Neural progenitor cell (in vitro differentiated cells): ENCODE measurements around the gene TRIM44. TPM values are rescaled to one million over a fixed set of nuclear protein-coding genes. Genes with fewer than 3 reads are reported as not detected.
"Not testable (repeated sequence)": the region's sequence is repeated elsewhere in the genome, so short reads cannot be mapped to it uniquely, and the experiment has no call there.

Source experiments
- DNase-seq: peaks from one replicate; pipeline ENCODE4 v3.0.0-alpha.2; 2016; ENCODE audit warnings: low spot score
- H2AFZ ChIP-seq: fragments of 200-600 bp; sonication (generic); replicated peaks from 2 replicates; pipeline ENCODE4 v1.6.1; 2016; ENCODE audit warnings: antibody characterized with exemption
- H3F3A ChIP-seq: fragments of 200-600 bp; sonication (generic); 2 replicates; pipeline ENCODE4 v1.6.1; 2016; ENCODE audit warnings: antibody characterized with exemption, low read depth
- H3K27ac ChIP-seq: fragments of 200-600 bp; sonication (generic); 2 replicates; pipeline ENCODE4 v1.5.1; 2016; ENCODE audit warnings: mild to moderate bottlenecking
- H3K27me3 ChIP-seq: fragments of 200-600 bp; sonication (generic); 2 replicates; pipeline ENCODE4 v1.6.1; 2016; ENCODE audit warnings: mild to moderate bottlenecking, moderate library complexity
- H3K36me3 ChIP-seq: fragments of 200-600 bp; sonication (generic); 2 replicates; pipeline ENCODE4 v1.5.1; 2016
- H3K4me1 ChIP-seq: fragments of 200-600 bp; sonication (generic); 2 replicates; pipeline ENCODE4 v1.6.1; 2016; ENCODE audit warnings: mixed run types
- H3K4me2 ChIP-seq: fragments of 200-600 bp; sonication (generic); 2 replicates; pipeline ENCODE4 v1.6.1; 2016
- H3K4me3 ChIP-seq: fragments of 200-600 bp; sonication (generic); 2 replicates; pipeline ENCODE4 v1.5.1; 2016
- H3K79me2 ChIP-seq: fragments of 200-600 bp; sonication (generic); 2 replicates; pipeline ENCODE4 v1.6.1; 2016; ENCODE audit warnings: low read depth
- H3K9ac ChIP-seq: fragments of 200-600 bp; sonication (generic); 2 replicates; pipeline ENCODE4 v1.6.1; 2016
- H3K9me3 ChIP-seq: fragments of 200-600 bp; sonication (generic); 2 replicates; pipeline ENCODE4 v1.5.1; 2016; ENCODE audit warnings: low read depth
- H4K20me1 ChIP-seq: fragments of 200-600 bp; sonication (generic); 2 replicates; pipeline ENCODE4 v1.6.1; 2016; ENCODE audit warnings: low read depth
- H3K27ac Mint-ChIP-seq: 3 replicates; pipeline ENCODE4 v1.8.0; 2021; ENCODE audit warnings: mixed read lengths
- H3K27me3 Mint-ChIP-seq: 2 replicates; pipeline ENCODE4 v1.8.0; 2022; ENCODE audit warnings: low read depth, mild to moderate bottlenecking, inconsistent platforms, moderate library complexity, mixed read lengths; ENCODE audit not compliant: insufficient read depth
- H3K36me3 Mint-ChIP-seq: 3 replicates; pipeline ENCODE4 v1.8.0; 2021; ENCODE audit warnings: mixed read lengths
- H3K4me1 Mint-ChIP-seq: 3 replicates; pipeline ENCODE4 v1.8.0; 2021; ENCODE audit warnings: mixed read lengths
- H3K4me3 Mint-ChIP-seq: 3 replicates; pipeline ENCODE4 v1.8.0; 2021; ENCODE audit warnings: mild to moderate bottlenecking, moderate library complexity, mixed read lengths
- H3K9me3 Mint-ChIP-seq: 3 replicates; pipeline ENCODE4 v1.8.0; 2020; ENCODE audit warnings: mixed read lengths
- CTCF ChIP-seq: fragments of 200-600 bp; sonication (generic); IDR thresholded peaks from 2 replicates; pipeline ENCODE4 v1.5.1; 2017; ENCODE audit warnings: antibody characterized with exemption, mild to moderate bottlenecking
- EZH2 ChIP-seq: fragments of 200-600 bp; sonication (generic); IDR thresholded peaks from 2 replicates; pipeline ENCODE4 v1.6.1; 2017; ENCODE audit warnings: antibody characterized with exemption, mild to moderate bottlenecking, moderate library complexity
- EZH2phosphoT487 ChIP-seq: fragments of 200-600 bp; sonication (generic); IDR thresholded peaks from 2 replicates; pipeline ENCODE4 v1.6.1; 2017; ENCODE audit warnings: antibody characterized with exemption
- total RNA-seq: library from RNA; depleted of rRNA; stranded (reverse); fragments of >200 nt; gene quantifications from 2 replicates; pipeline ENCODE4 v1.2.3, GENCODE V29; 2015; ENCODE audit warnings: low replicate concordance

The TRIM44 gene
- total RNA-seq, 1 donor from 2014 or later = 44.1 TPM

- no peak overlapping the region for H3K4me3 ChIP-seq
- no peak overlapping the region for H2AFZ ChIP-seq
- no peak overlapping the region for H3K4me2 ChIP-seq
- Mint-ChIP-seq H3K36me3 (peaks cover 2% of the 10 kb centered on the region), H3K9me3 (peaks cover 6% of the 10 kb centered on the region), H3K4me1 (peaks cover 16% of the 10 kb centered on the region), H3K4me3 (no peak overlapping the region), H3K27me3 (peaks cover 2% of the 10 kb centered on the region), H3K27ac (no peak overlapping the region)
- no peak for DNase-seq
- H3K36me3 ChIP-seq = no peaks in the 10 kb centered on the region
- H3K27ac ChIP-seq = no peak overlapping the region
- no peak overlapping the region for H3K9ac ChIP-seq
- H3K79me2 ChIP-seq = no peaks in the 10 kb centered on the region
- TF ChIP-seq EZH2phosphoT487 (no peak), CTCF (no peak), EZH2 (no peak)
- peaks cover 4% of the 10 kb centered on the region for H3K4me1 ChIP-seq
- H4K20me1 ChIP-seq = no peaks in the 10 kb centered on the region
- no peaks in the 10 kb centered on the region for H3K27me3 ChIP-seq
- no peaks in the 10 kb centered on the region for H3K9me3 ChIP-seq
- no peaks in the 10 kb centered on the region for H3F3A ChIP-seq
Measured at GRCh38 chr11:35838071-35838470, 175.5 kb downstream of the TRIM44 start.

GRCh38 chr11:35838697-35839367, 176.3 kb downstream of the TRIM44 start:
- H3K9me3 Mint-ChIP-seq, H3K9ac ChIP-seq, H2AFZ ChIP-seq, H3F3A ChIP-seq, H3K27me3 Mint-ChIP-seq, H3K79me2 ChIP-seq, H4K20me1 ChIP-seq, H3K36me3 Mint-ChIP-seq, H3K9me3 ChIP-seq, H3K4me3 ChIP-seq, DNase-seq, H3K27ac ChIP-seq, H3K4me2 ChIP-seq, H3K36me3 ChIP-seq, H3K4me1 ChIP-seq, H3K27me3 ChIP-seq, H3K27ac Mint-ChIP-seq, H3K4me3 Mint-ChIP-seq: not testable (repeated sequence)
- peaks cover 16% of the 10 kb centered on the region for H3K4me1 Mint-ChIP-seq

GRCh38 chr11:35839368-35840161, 177.0 kb downstream of the TRIM44 start:
- H3K27me3 Mint-ChIP-seq = no peaks in the 10 kb centered on the region
- Histone ChIP-seq H3K27ac (no peak overlapping the region), H3F3A (no peaks in the 10 kb centered on the region), H3K4me2 (no peak overlapping the region), H3K27me3 (no peaks in the 10 kb centered on the region), H3K36me3 (no peaks in the 10 kb centered on the region), H3K9ac (no peak overlapping the region), H4K20me1 (no peaks in the 10 kb centered on the region), H3K79me2 (no peaks in the 10 kb centered on the region), H2AFZ (no peak overlapping the region), H3K4me1 (peaks cover 4% of the 10 kb centered on the region), H3K9me3 (no peaks in the 10 kb centered on the region), H3K4me3 (no peak overlapping the region)
- TF ChIP-seq EZH2phosphoT487 (no peak), EZH2 (no peak), CTCF (no peak)
- peaks cover 6% of the 10 kb centered on the region for H3K9me3 Mint-ChIP-seq
- peaks cover 16% of the 10 kb centered on the region for H3K4me1 Mint-ChIP-seq
- H3K36me3 Mint-ChIP-seq = peaks cover 2% of the 10 kb centered on the region
- no peak overlapping the region for H3K4me3 Mint-ChIP-seq
- H3K27ac Mint-ChIP-seq = no peak overlapping the region
- no peak for DNase-seq

- H3K27ac ChIP-seq = no peak overlapping the region
- H3K4me1 ChIP-seq = peaks cover 4% of the 10 kb centered on the region
- H3K27me3 Mint-ChIP-seq = no peaks in the 10 kb centered on the region
- H3K9me3 Mint-ChIP-seq = peaks cover 4% of the 10 kb centered on the region
- H3K27me3 ChIP-seq = no peaks in the 10 kb centered on the region
- no peak for TF ChIP-seq EZH2phosphoT487
- no peak for TF ChIP-seq EZH2
- H2AFZ ChIP-seq = no peak overlapping the region
- no peak overlapping the region for H3K27ac Mint-ChIP-seq
- no peak overlapping the region for H3K9ac ChIP-seq
- no peak overlapping the region for H3K4me2 ChIP-seq
- H3F3A ChIP-seq = no peaks in the 10 kb centered on the region
- H3K9me3 ChIP-seq = no peaks in the 10 kb centered on the region
- no peaks in the 10 kb centered on the region for H3K79me2 ChIP-seq
- no peak for DNase-seq
- H3K36me3 Mint-ChIP-seq = peaks cover 2% of the 10 kb centered on the region
- no peaks in the 10 kb centered on the region for H3K36me3 ChIP-seq
- no peak overlapping the region for H3K4me3 Mint-ChIP-seq
- peaks cover 11% of the 10 kb centered on the region for H3K4me1 Mint-ChIP-seq
- no peak overlapping the region for H3K4me3 ChIP-seq
- H4K20me1 ChIP-seq = no peaks in the 10 kb centered on the region
Measured at GRCh38 chr11:35841733-35842132, 179.2 kb downstream of the TRIM44 start.
